Omental fat pad (tissue), 4 donors: ENCODE data around the gene C2orf66. TPM values are rescaled to one million over a fixed set of nuclear protein-coding genes. Genes with fewer than 3 reads are reported as not detected.

Experiments used
- ATAC-seq: fragments of 150-250 bp; one replicate; pipeline ENCODE4 v1.9.1; 2016; ENCODE audit warnings: mild to moderate bottlenecking, moderate library complexity; ENCODE audit not compliant: low FRiP score
- DNase-seq: peaks from one replicate; pipeline ENCODE4 v3.0.0-alpha.2; 2019; ENCODE audit warnings: low spot score
- CTCF ChIP-seq, 3 donors: fragments of 450-650 bp; IDR thresholded peaks; one replicate each; pipeline ENCODE4 v1.5.1; 2016 to 2017; ENCODE audit warnings: antibody characterized with exemption in 3 of 3, mild to moderate bottlenecking in 3 of 3, moderate library complexity in 2 of 3
- small RNA-seq: library from RNA; depleted of rRNA; stranded (forward); fragments of <200 nt; gene quantifications from one replicate; pipeline ENCODE3, GENCODE V24; 2016
- total RNA-seq, 4 donors: library from RNA; depleted of rRNA; stranded (reverse); fragments of >200 nt; gene quantifications; one replicate each; pipeline ENCODE4 v1.1.0, GENCODE V29; 2016

Gene C2orf66
- total RNA-seq, 4 donors from 2014 or later, result 0.38 to 8.1 TPM; not detected in 2

GRCh38 chr2:196767101-196767500 lies 42.1 kb downstream of the C2orf66 start:
- ATAC-seq, result no peak
- TF ChIP-seq CTCF (IDR thresholded peaks at IDR 0.05), result no peak
- DNase-seq, result no peak

GRCh38 chr2:196759378-196759706 lies 49.8 kb downstream of the C2orf66 start:
- no peak for TF ChIP-seq CTCF (IDR thresholded peaks at IDR 0.05)
- DNase-seq, result no peak
- no peak for ATAC-seq

- ATAC-seq (no peak), DNase-seq (no peak)
- TF ChIP-seq CTCF (IDR thresholded peaks at IDR 0.05), result no peak
Observed at GRCh38 chr2:196758474-196759377, 50.4 kb downstream of the C2orf66 start.

Small RNAs within 50 kb of the gene (small RNA-seq; reads per million reads assigned to genes)
- not detected for gene AC012486.1

Other genes starting within 250 kb of the C2orf66 start
- gene HECW2, start 215.8 kb downstream of the C2orf66 start, total RNA-seq, result 10 to 100 TPM in 3 of 4 donors, 1 to 10 TPM in 1; 8.5 to 52.6 (median 34.6) TPM
- 1 to 10 TPM in 2 of 4 donors, under 1 TPM in 1, not detected in 1; 0.72 to 2.0 (median 1.4) TPM for gene CCDC150, start 169.6 kb downstream of the C2orf66 start, total RNA-seq
- gene GTF3C3, start 9.7 kb downstream of the C2orf66 start, total RNA-seq, result 10 to 100 TPM; 23.0 to 37.2 (median 26.7) TPM
- gene PGAP1, start 117.4 kb upstream of the C2orf66 start, total RNA-seq, result 10 to 100 TPM in 2 of 4 donors, 1 to 10 TPM in 2; 7.9 to 87.5 (median 10.8) TPM